IPS-20b (cell line): ENCODE results near the gene MMP2.

Experiments used
- H3K27ac ChIP-seq: one replicate; pipeline ENCODE4 v1.5.1; 2013; ENCODE audit warnings: low read length
- H3K27me3 ChIP-seq: 2 replicates; pipeline ENCODE4 v1.6.1; 2013; ENCODE audit warnings: mild to moderate bottlenecking, low read length, inconsistent platforms; ENCODE audit not compliant: insufficient read depth
- H3K36me3 ChIP-seq: 2 replicates; pipeline ENCODE4 v1.6.1; 2013; ENCODE audit warnings: low read depth, mild to moderate bottlenecking, inconsistent platforms, low read length, moderate library complexity; ENCODE audit not compliant: insufficient read depth
- H3K4me1 ChIP-seq: 2 replicates; pipeline ENCODE4 v1.6.1; 2013; ENCODE audit warnings: mild to moderate bottlenecking, control low read depth, inconsistent platforms, low read length, moderate library complexity; ENCODE audit not compliant: insufficient read depth
- H3K4me3 ChIP-seq: 2 replicates; pipeline ENCODE4 v1.5.1; 2013; ENCODE audit warnings: mild to moderate bottlenecking, low read length, inconsistent platforms
- H3K9ac ChIP-seq: 2 replicates; pipeline ENCODE4 v1.6.1; 2013; ENCODE audit warnings: low read depth, mild to moderate bottlenecking, inconsistent platforms, low read length, moderate library complexity
- H3K9me3 ChIP-seq: 2 replicates; pipeline ENCODE4 v1.6.1; 2013; ENCODE audit warnings: mild to moderate bottlenecking, low read depth, low read length, inconsistent platforms; ENCODE audit not compliant: insufficient read depth

MMP2 gene

GRCh38 chr16:55508271-55508921, 29.4 kb downstream of the MMP2 start:
- H3K36me3 ChIP-seq = peaks cover 10% of the 10 kb centered on the region; the same call in 1 of the 2 replicates
- H3K4me3 ChIP-seq = peak overlapping the region; percentile 64; the same call in 1 of the 2 replicates

GRCh38 chr16:55508941-55509931, 30.2 kb downstream of the MMP2 start, which contains the start of gene LPCAT2:
Gene LPCAT2, plus strand, starts transcription at chr16:55509072. Its CDS starts 110 bp downstream, at chr16:55509182.
- Histone ChIP-seq H3K4me3 (peak within 1 kb of the TSS; percentile 64), H3K27ac (no peak within 1 kb of the TSS), H3K9me3 (peaks cover 27% of the 10 kb centered on the region; the same call in 1 of the 2 replicates), H3K27me3 (peaks cover 7% of the 10 kb centered on the region; the same call in 1 of the 2 replicates), H3K4me1 (no peaks in the 10 kb centered on the region), H3K36me3 (peaks cover 6% of the 10 kb centered on the region; the same call in 1 of the 2 replicates), H3K9ac (peak within 1 kb of the TSS; percentile 48)

More at GRCh38 chr16:55508271-55508921, 29.4 kb downstream of the MMP2 start:
- peaks cover 19% of the 10 kb centered on the region; the same call in 1 of the 2 replicates for H3K9me3 ChIP-seq
- H3K27me3 ChIP-seq = peaks cover 7% of the 10 kb centered on the region; the same call in 1 of the 2 replicates
- H3K27ac ChIP-seq = no peak overlapping the region
- no peak overlapping the region for H3K9ac ChIP-seq
- H3K4me1 ChIP-seq = no peaks in the 10 kb centered on the region

GRCh38 chr16:55510185-55510805, 31.3 kb downstream of the MMP2 start:
- Histone ChIP-seq H3K36me3 (peaks cover 6% of the 10 kb centered on the region; the same call in 1 of the 2 replicates), H3K9ac (no peak overlapping the region), H3K27ac (no peak overlapping the region), H3K4me3 (peak overlapping the region; percentile 64), H3K4me1 (no peaks in the 10 kb centered on the region), H3K27me3 (peaks cover 7% of the 10 kb centered on the region; the same call in 1 of the 2 replicates), H3K9me3 (peaks cover 29% of the 10 kb centered on the region; the same call in 1 of the 2 replicates)

- no peak overlapping the region for H3K27ac ChIP-seq
- no peaks in the 10 kb centered on the region for H3K36me3 ChIP-seq
- H3K4me1 ChIP-seq = no peaks in the 10 kb centered on the region
- peaks cover 36% of the 10 kb centered on the region; the same call in 1 of the 2 replicates for H3K9me3 ChIP-seq
- no peak overlapping the region for H3K4me3 ChIP-seq
- H3K9ac ChIP-seq = no peak overlapping the region
- H3K27me3 ChIP-seq = peaks cover 7% of the 10 kb centered on the region; the same call in 1 of the 2 replicates
Observed at GRCh38 chr16:55512941-55513340, 33.9 kb downstream of the MMP2 start.

- Histone ChIP-seq H3K27me3 (peaks cover 7% of the 10 kb centered on the region; the same call in 1 of the 2 replicates), H3K9ac (no peak overlapping the region), H3K9me3 (peaks cover 42% of the 10 kb centered on the region; the same call in 1 of the 2 replicates), H3K36me3 (no peaks in the 10 kb centered on the region), H3K4me3 (no peak overlapping the region), H3K4me1 (no peaks in the 10 kb centered on the region), H3K27ac (no peak overlapping the region)
Observed at GRCh38 chr16:55513616-55514015, 34.6 kb downstream of the MMP2 start.

- H3K9ac ChIP-seq = no peak overlapping the region
- H3K36me3 ChIP-seq = no peaks in the 10 kb centered on the region
- no peak overlapping the region for H3K27ac ChIP-seq
- H3K4me1 ChIP-seq = no peaks in the 10 kb centered on the region
- no peak overlapping the region for H3K4me3 ChIP-seq
- H3K27me3 ChIP-seq = peaks cover 1% of the 10 kb centered on the region; the same call in 1 of the 2 replicates
- H3K9me3 ChIP-seq = peaks cover 47% of the 10 kb centered on the region; the same call in 1 of the 2 replicates
Observed at GRCh38 chr16:55515111-55515510, 36.1 kb downstream of the MMP2 start.

- Histone ChIP-seq H3K27me3 (no peaks in the 10 kb centered on the region), H3K36me3 (no peaks in the 10 kb centered on the region), H3K9ac (no peak overlapping the region), H3K4me1 (0 out of 2 replicates have a peak, but pooled peaks cover 3% of the 10 kb centered on the region), H3K27ac (no peak overlapping the region), H3K4me3 (no peak overlapping the region), H3K9me3 (peaks cover 29% of the 10 kb centered on the region; the same call in 1 of the 2 replicates)
Observed at GRCh38 chr16:55521792-55522191, 42.8 kb downstream of the MMP2 start.

- H3K4me1 ChIP-seq = 0 out of 2 replicates have a peak, but pooled peaks cover 3% of the 10 kb centered on the region
- no peak overlapping the region for H3K27ac ChIP-seq
- no peak overlapping the region for H3K9ac ChIP-seq
Observed at GRCh38 chr16:55526441-55526840, 47.4 kb downstream of the MMP2 start.

GRCh38 chr16:55527885-55528284, 48.9 kb downstream of the MMP2 start:
- Histone ChIP-seq H3K9ac (no peak overlapping the region), H3K36me3 (no peaks in the 10 kb centered on the region), H3K27me3 (no peaks in the 10 kb centered on the region), H3K9me3 (no peaks in the 10 kb centered on the region), H3K4me1 (0 out of 2 replicates have a peak, but pooled peaks cover 3% of the 10 kb centered on the region), H3K27ac (no peak overlapping the region), H3K4me3 (no peak overlapping the region)

More at GRCh38 chr16:55526441-55526840, 47.4 kb downstream of the MMP2 start:
- Histone ChIP-seq H3K9me3 (peaks cover 12% of the 10 kb centered on the region; the same call in 1 of the 2 replicates), H3K27me3 (no peaks in the 10 kb centered on the region), H3K4me3 (no peak overlapping the region), H3K36me3 (no peaks in the 10 kb centered on the region)

- no peak overlapping the region for H3K9ac ChIP-seq
- no peak overlapping the region for H3K27ac ChIP-seq
- H3K9me3 ChIP-seq = no peaks in the 10 kb centered on the region
- no peaks in the 10 kb centered on the region for H3K36me3 ChIP-seq
- no peaks in the 10 kb centered on the region for H3K27me3 ChIP-seq
- H3K4me1 ChIP-seq = 0 out of 2 replicates have a peak, but pooled peaks cover 3% of the 10 kb centered on the region
- H3K4me3 ChIP-seq = no peak overlapping the region
Observed at GRCh38 chr16:55529018-55529417, 50.0 kb downstream of the MMP2 start.
